HCT116 (cell line): ENCODE data around the gene GSTK1. TPM values are rescaled to one million over a fixed set of nuclear protein-coding genes. Genes with fewer than 3 reads are reported as not detected.

Experiments
- ATAC-seq: fragments of 200-7000 bp; cut with Tn5 transposase; 2 replicates; pipeline ENCODE4 v1.9.1; 2020; ENCODE audit warnings: mild to moderate bottlenecking, moderate library complexity
- BruUV-seq: library from RNA; stranded (reverse); fragments of 400-500 nt; replicated peaks from 2 replicates; lab custom pipeline; 2021; lab: Mats Ljungman, UMichigan
- CTCF ChIA-PET: fragments of 300-600 bp; sonication (Branson Sonifier 250); formaldehyde crosslinking; loops from one replicate; lab custom pipeline; 2021; ENCODE audit warnings: antibody characterized with exemption; lab: Charles Lee
- POLR2A ChIA-PET: fragments of 300-600, 350-600 bp; sonication (Branson Sonifier 250); formaldehyde crosslinking; loops from one replicate; lab custom pipeline; 2021; ENCODE audit warnings: antibody characterized with exemption; lab: Charles Lee
- RAD21 ChIA-PET, 2 experiments: fragments of 300-600 bp; sonication (Branson Sonifier 250); formaldehyde crosslinking; loops; one replicate each; lab custom pipeline; 2023; ENCODE audit warnings: low total read pairs in 2 of 2; ENCODE audit not compliant: uncharacterized antibody in 2 of 2, unreplicated experiment in 2 of 2, low non-redundant PET in 1 of 2; lab: Charles Lee
- DNase-seq: peaks from one replicate; pipeline ENCODE4 v3.0.0-alpha.2; 2010; ENCODE audit warnings: low read depth, low spot score
- H2AFZ ChIP-seq: fragments of 200-600 bp; shearing (Covaris generic), sonication (generic); 2 replicates; pipeline ENCODE4 v1.6.1; 2017; ENCODE audit warnings: low read depth, mixed run types, mixed read lengths, antibody characterized with exemption, low read length; ENCODE audit not compliant: poor library complexity, severe bottlenecking
- H3K27ac ChIP-seq: 2 replicates; pipeline ENCODE4 v1.5.1; 2012; ENCODE audit warnings: low read depth, low read length
- H3K27me3 ChIP-seq: fragments of 200-600 bp; sonication (generic); 2 replicates; pipeline ENCODE4 v1.6.1; 2016; ENCODE audit warnings: mixed run types, low read length, mixed read lengths; ENCODE audit not compliant: insufficient read depth
- H3K36me3 ChIP-seq, 2 experiments: fragments of 200-500 bp in 1 of 2; fragments of 200-600 bp in 1 of 2; sonication (Bioruptor generic) in 1 of 2; sonication (generic) in 1 of 2; 2 replicates each; pipeline versions ENCODE4 v1.5.1 to v1.6.1; 2014 to 2016; ENCODE audit warnings: low read length in 2 of 2, inconsistent platforms in 1 of 2, mixed read lengths in 1 of 2, mixed run types in 1 of 2; ENCODE audit not compliant: insufficient read depth in 2 of 2, control insufficient read depth in 1 of 2
- H3K4me1 ChIP-seq, 2 experiments: fragments of 200-600 bp in 1 of 2; sonication (generic) in 1 of 2; 2 replicates each; pipeline versions ENCODE4 v1.5.1 to v1.6.1; 2012 to 2017; ENCODE audit warnings: low read length in 2 of 2, inconsistent platforms in 1 of 2, mild to moderate bottlenecking in 1 of 2, mixed read lengths in 1 of 2, mixed run types in 1 of 2, moderate library complexity in 1 of 2; ENCODE audit not compliant: insufficient read depth in 2 of 2, control insufficient read depth in 1 of 2
- H3K4me2 ChIP-seq: fragments of 200-600 bp; sonication (generic); 2 replicates; pipeline ENCODE4 v1.6.1; 2017; ENCODE audit warnings: mixed run types, low read length, mixed read lengths
- H3K4me3 ChIP-seq, 2 experiments: fragments of 200-600 bp in 1 of 2; sonication (generic) in 1 of 2; replicated peaks in 1 of 2; 2 replicates each; pipeline ENCODE4 v1.5.1; 2011 to 2016; ENCODE audit warnings: low read length in 2 of 2, control low read depth in 1 of 2, low read depth in 1 of 2, mild to moderate bottlenecking in 1 of 2, mixed read lengths in 1 of 2, mixed run types in 1 of 2
- H3K79me2 ChIP-seq: fragments of 200-600 bp; sonication (generic); 2 replicates; pipeline ENCODE4 v1.6.1; 2017; ENCODE audit warnings: mild to moderate bottlenecking, mixed run types, low read length, moderate library complexity, mixed read lengths; ENCODE audit not compliant: insufficient read depth
- H3K9ac ChIP-seq: fragments of 200-600 bp; sonication (generic); 2 replicates; pipeline ENCODE4 v1.6.1; 2016; ENCODE audit warnings: low read length, mixed read lengths
- H3K9me2 ChIP-seq: fragments of 200-600 bp; sonication (generic), shearing (Covaris generic); 2 replicates; pipeline ENCODE4 v1.6.1; 2017; ENCODE audit warnings: mixed run types, mild to moderate bottlenecking, moderate library complexity; ENCODE audit not compliant: insufficient read depth
- H3K9me3 ChIP-seq, 2 experiments: fragments of 200-500 bp in 1 of 2; fragments of 200-600 bp in 1 of 2; sonication (Bioruptor generic) in 1 of 2; sonication (generic) in 1 of 2; 2 replicates each; pipeline ENCODE4 v1.6.1; 2014 to 2017; ENCODE audit warnings: low read length in 2 of 2, mixed read lengths in 2 of 2, inconsistent platforms in 1 of 2, low read depth in 1 of 2, mild to moderate bottlenecking in 1 of 2, mixed run types in 1 of 2, moderate library complexity in 1 of 2; ENCODE audit not compliant: control insufficient read depth in 1 of 2, insufficient read depth in 1 of 2
- H4K20me1 ChIP-seq: fragments of 200-600 bp; sonication (generic), shearing (Covaris generic); 2 replicates; pipeline ENCODE4 v1.6.1; 2017; ENCODE audit warnings: mixed run types, mild to moderate bottlenecking, moderate library complexity; ENCODE audit not compliant: insufficient read depth
- ATF3 ChIP-seq: IDR thresholded peaks from 2 replicates; pipeline ENCODE4 v1.6.1; 2012
- CEBPB ChIP-seq: IDR thresholded peaks from 2 replicates; pipeline ENCODE4 v1.6.1; 2012; ENCODE audit warnings: low read depth
- CTCF ChIP-seq, 3 experiments: fragments of 200-600 bp in 1 of 3; sonication (generic) in 1 of 3; IDR thresholded peaks in 2 of 3; conservative IDR thresholded peaks in 1 of 3; 2 replicates each; pipeline ENCODE4 v1.5.1; 2012 to 2017; ENCODE audit warnings: low read depth in 2 of 3, low read length in 2 of 3, antibody characterized with exemption in 1 of 3, borderline replicate concordance in 1 of 3, control low read depth in 1 of 3, mild to moderate bottlenecking in 1 of 3, mixed read lengths in 1 of 3, mixed run types in 1 of 3, moderate library complexity in 1 of 3; ENCODE audit not compliant: insufficient read depth in 1 of 3
- ELF1 ChIP-seq: IDR thresholded peaks from 2 replicates; pipeline ENCODE4 v1.6.1; 2012; ENCODE audit warnings: low read depth, borderline replicate concordance
- EZH2phosphoT487 ChIP-seq: fragments of 200-600 bp; IDR thresholded peaks from 2 replicates; pipeline ENCODE4 v1.6.1; 2018; ENCODE audit warnings: antibody characterized with exemption, borderline replicate concordance
- FOSL1 ChIP-seq: IDR thresholded peaks from 2 replicates; pipeline ENCODE4 v1.6.1; 2012; ENCODE audit warnings: low read depth
- POLR2A ChIP-seq: IDR thresholded peaks from 2 replicates; pipeline ENCODE4 v1.7.0; 2011; ENCODE audit warnings: borderline replicate concordance; ENCODE audit not compliant: insufficient read depth, insufficient read length; ENCODE audit errors: extremely low read depth
- RAD21 ChIP-seq: IDR thresholded peaks from 2 replicates; pipeline ENCODE4 v1.6.1; 2012; ENCODE audit warnings: low read depth, mild to moderate bottlenecking
- SIN3A ChIP-seq: IDR thresholded peaks from 2 replicates; pipeline ENCODE4 v1.6.1; 2012; ENCODE audit warnings: low read depth
- TCF7L2 ChIP-seq: IDR thresholded peaks from 2 replicates; pipeline ENCODE4 v1.7.0; 2011; ENCODE audit warnings: borderline replicate concordance, inconsistent platforms; ENCODE audit not compliant: insufficient read depth, insufficient read length; ENCODE audit errors: extremely low read depth
- YY1 ChIP-seq: IDR thresholded peaks from 2 replicates; pipeline ENCODE4 v1.6.1; 2011; ENCODE audit warnings: low read length, low read depth, moderate library complexity, mild to moderate bottlenecking; ENCODE audit not compliant: insufficient replicate concordance; ENCODE audit errors: extremely low read depth
- ZBTB33 ChIP-seq: IDR thresholded peaks from 2 replicates; pipeline ENCODE4 v1.6.1; 2011; ENCODE audit warnings: mild to moderate bottlenecking, low read length, moderate library complexity; ENCODE audit not compliant: insufficient replicate concordance; ENCODE audit errors: extremely low read depth
- ZFX ChIP-seq: fragments of 450-650 bp; IDR thresholded peaks from 2 replicates; pipeline ENCODE4 v1.6.1; 2017
- intact Hi-C: fragments of 100-400 bp; cut with micrococcal nuclease; formaldehyde crosslinking; loops from 2 replicates; pipeline ENCODE4 v1.10.0; 2022
- total RNA-seq: library from RNA; stranded (reverse); gene quantifications from one replicate; pipeline ENCODE4 v1.2.1, GENCODE V29; 2021; ENCODE audit not compliant: unreplicated experiment
- TF ChIP-seq, protein P1 (sequence below): IDR thresholded peaks from 2 replicates; pipeline ENCODE4 v1.6.1; 2012; ENCODE audit warnings: low read depth

Gene GSTK1
- total RNA-seq, 1 experiment from 2014 or later, result 83.6 TPM

GRCh38 chr7:143281529-143281928, 18.3 kb downstream of the GSTK1 start:
- Histone ChIP-seq H3K36me3 (no peaks in the 10 kb centered on the region), H3K4me1 (peaks cover 24 to 48% of the 10 kb centered on the region in 2 experiments), H3K27me3 (no peaks in the 10 kb centered on the region), H3K9me3 (no peaks in the 10 kb centered on the region), H3K9ac (no peak overlapping the region), H3K79me2 (no peaks in the 10 kb centered on the region), H3K4me3 (no peak overlapping the region), H3K4me2 (no peak overlapping the region), H3K9me2 (no peaks in the 10 kb centered on the region), H2AFZ (no peak overlapping the region), H4K20me1 (no peaks in the 10 kb centered on the region), H3K27ac (no peak overlapping the region)
- ChIA-PET RAD21 (no interaction called here), CTCF (no interaction called here), POLR2A (interaction anchor here (1.8 kb wide), 1 partner anchor 18 kb away, joined by 4 read pairs; the partner anchor contains the start of gene GSTK1)
- intact Hi-C loops, result no loop called here
- no TSS peak for BruUV-seq
- DNase-seq (no peak), ATAC-seq (no peak)
- no peak for TF ChIP-seq TCF7L2
- no peak for TF ChIP-seq ATF3
- TF ChIP-seq CEBPB, result no peak
- TF ChIP-seq RAD21, result no peak
- TF ChIP-seq ZBTB33, result no peak
- no peak for TF ChIP-seq SIN3A
- no peak for TF ChIP-seq YY1
- TF ChIP-seq CTCF (IDR thresholded peaks at IDR 0.05 in 2 of 3, conservative IDR thresholded peaks at IDR 0.05 in 1 of 3; ENCODE audit: borderline replicate concordance in 1 of 3, insufficient read depth in 1 of 3, low read depth in 2 of 3, low read length in 2 of 3), result no peak
- no peak for TF ChIP-seq POLR2A
- no peak for TF ChIP-seq EZH2phosphoT487
- TF ChIP-seq FOSL1, result no peak
- TF ChIP-seq ZFX, result no peak
- TF ChIP-seq, protein P1, sequence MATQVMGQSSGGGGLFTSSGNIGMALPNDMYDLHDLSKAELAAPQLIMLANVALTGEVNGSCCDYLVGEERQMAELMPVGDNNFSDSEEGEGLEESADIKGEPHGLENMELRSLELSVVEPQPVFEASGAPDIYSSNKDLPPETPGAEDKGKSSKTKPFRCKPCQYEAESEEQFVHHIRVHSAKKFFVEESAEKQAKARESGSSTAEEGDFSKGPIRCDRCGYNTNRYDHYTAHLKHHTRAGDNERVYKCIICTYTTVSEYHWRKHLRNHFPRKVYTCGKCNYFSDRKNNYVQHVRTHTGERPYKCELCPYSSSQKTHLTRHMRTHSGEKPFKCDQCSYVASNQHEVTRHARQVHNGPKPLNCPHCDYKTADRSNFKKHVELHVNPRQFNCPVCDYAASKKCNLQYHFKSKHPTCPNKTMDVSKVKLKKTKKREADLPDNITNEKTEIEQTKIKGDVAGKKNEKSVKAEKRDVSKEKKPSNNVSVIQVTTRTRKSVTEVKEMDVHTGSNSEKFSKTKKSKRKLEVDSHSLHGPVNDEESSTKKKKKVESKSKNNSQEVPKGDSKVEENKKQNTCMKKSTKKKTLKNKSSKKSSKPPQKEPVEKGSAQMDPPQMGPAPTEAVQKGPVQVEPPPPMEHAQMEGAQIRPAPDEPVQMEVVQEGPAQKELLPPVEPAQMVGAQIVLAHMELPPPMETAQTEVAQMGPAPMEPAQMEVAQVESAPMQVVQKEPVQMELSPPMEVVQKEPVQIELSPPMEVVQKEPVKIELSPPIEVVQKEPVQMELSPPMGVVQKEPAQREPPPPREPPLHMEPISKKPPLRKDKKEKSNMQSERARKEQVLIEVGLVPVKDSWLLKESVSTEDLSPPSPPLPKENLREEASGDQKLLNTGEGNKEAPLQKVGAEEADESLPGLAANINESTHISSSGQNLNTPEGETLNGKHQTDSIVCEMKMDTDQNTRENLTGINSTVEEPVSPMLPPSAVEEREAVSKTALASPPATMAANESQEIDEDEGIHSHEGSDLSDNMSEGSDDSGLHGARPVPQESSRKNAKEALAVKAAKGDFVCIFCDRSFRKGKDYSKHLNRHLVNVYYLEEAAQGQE, result no peak
- TF ChIP-seq ELF1, result no peak
- TF ChIP-seq, all 23 proteins: peak for 0
